ENCODE results near the gene CAMK4.
A peak's percentile ranks its signal among the peaks of the same experiment; 100 is the strongest.

Gene CAMK4

DNA sequence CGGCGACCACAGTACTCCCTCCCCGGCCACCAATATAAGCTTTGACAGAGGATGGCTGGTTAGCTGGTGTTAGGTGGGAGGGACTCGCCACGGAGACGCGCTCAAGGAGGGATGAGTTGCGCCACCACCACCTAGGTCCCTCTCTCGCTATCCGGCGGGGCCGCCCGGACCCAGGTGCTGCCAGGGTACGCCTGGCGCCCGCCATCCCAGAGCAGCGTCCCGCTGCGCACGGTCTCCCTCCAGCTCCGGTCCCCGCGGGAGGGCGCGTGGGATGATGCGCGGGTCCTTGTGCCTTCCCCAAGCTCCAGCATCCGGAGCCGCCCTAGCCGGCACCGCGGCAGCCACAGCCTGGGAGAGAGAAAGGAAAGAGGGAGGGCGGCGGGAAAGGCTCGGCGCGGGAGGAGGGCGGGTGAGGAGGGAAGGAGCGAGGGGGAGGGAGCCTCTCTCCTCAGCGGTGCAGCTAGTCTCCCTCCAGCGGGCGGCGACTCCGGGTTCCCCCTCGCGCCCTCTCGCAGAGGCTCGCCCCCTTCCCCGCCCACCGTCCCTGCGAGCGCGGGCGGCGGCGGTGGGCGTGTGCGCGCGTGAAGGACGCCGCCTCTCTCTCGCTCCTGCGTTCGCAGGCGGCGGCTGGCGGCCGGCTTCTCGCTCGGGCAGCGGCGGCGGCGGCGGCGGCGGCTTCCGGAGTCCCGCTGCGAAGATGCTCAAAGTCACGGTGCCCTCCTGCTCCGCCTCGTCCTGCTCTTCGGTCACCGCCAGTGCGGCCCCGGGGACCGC, at the start of gene CAMK4:
Gene CAMK4 (plus strand): TSS at position 598 of the 774 bp plus-strand sequence. CDS start 100 bp downstream, at position 698.
- DNase-seq (ENCODE audit: low spot score), result peak; percentile 54

DNA sequence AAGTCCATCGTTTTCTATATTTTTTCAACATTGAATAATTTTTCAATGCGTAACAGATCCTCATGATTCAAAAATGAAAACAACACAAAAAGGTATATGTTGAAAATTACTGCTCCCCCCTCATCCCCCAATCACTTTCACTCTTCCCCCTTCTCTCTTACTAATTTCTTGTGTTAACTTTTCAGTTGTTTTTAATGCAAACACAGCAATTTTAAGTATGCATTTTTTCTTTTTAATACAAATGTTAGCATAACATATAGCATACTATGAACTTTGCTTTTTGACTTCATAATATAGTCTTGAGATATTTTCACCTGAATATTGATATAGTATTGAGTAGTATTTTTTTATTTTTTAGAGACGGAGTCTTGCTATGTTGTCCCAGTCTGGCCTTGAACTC, 41.1 kb upstream of the CAMK4 start:
- no peak for DNase-seq (ENCODE audit: low spot score)

DNA sequence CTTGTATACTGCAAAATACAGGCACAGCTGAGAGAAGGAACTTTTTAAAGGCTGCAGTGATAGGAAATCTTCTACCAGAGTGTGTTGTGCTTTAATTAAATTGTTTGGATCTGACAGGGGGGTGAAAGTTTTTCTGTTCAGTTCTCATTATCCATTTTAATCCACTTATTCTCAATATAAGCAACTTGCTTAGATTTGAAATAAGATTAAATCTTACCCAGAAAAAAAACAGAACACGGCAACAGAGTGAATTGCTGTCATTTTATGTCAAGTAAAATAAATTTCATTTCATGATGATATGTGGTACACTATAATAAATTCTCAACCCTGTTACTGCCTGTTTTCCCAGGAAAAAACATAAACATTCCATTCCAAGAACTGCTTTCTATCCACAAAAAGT, 37.1 kb upstream of the CAMK4 start:
- DNase-seq (ENCODE audit: low spot score), result no peak

DNA sequence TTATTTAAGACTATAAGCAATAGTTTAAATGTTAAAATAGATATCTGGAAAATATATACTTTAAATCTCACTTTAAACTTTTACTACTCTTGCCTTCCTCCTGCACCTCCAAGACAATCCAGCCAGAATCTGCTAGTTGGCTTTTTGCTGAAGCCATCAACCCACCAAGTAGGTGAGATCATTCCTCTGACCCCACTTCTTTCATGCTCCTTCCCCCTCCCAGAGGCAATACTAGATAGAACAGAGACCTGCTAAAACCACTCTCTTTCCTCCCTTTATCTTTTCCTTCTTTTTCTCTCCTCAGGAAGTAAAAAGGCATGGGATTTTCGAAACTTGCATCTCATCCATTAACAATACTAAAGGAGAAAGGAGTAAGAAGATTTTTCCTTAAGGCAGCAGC, 30.1 kb upstream of the CAMK4 start:
- DNase-seq (ENCODE audit: low spot score), result no peak

DNA sequence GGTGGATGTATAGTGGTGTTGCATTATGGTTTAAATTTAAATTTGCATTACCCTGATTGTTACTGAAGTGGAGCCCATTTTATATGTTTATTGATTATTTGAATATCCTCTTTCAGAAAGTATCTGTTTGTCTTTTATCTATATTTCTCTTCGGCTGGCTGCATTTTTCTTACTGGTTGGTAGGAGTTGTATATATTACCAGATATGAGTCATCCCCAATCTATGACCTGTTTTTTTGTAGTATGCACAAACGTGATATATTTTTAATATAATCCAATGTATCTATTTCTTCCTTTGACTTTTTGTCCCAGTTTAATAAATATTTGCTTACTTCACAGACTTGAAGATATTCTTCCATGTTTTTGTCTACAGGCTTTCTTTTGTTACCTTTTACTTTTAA, 29.3 kb upstream of the CAMK4 start:
- no peak for DNase-seq (ENCODE audit: low spot score)

DNA sequence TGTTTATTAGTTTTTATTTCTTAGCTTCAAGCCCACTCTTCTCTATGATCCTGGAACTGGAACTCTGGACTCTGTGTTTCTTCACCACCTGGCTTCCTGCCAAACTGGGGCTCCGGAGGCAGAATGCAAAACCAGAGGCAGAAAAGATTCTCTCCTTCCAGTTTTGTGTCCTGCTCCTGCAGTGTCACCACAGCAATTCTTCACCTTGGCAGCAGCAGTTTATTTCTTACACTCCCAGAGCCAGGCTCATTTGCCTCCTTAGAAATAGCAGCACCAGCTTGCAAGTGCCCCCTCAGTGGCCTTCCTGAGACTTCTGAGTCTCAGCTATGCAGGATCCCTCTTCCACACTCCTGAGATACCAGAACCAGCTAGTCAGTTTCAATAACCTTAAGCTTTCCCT, 26.7 kb upstream of the CAMK4 start:
- peak; percentile 27 for DNase-seq (ENCODE audit: low spot score)

DNA sequence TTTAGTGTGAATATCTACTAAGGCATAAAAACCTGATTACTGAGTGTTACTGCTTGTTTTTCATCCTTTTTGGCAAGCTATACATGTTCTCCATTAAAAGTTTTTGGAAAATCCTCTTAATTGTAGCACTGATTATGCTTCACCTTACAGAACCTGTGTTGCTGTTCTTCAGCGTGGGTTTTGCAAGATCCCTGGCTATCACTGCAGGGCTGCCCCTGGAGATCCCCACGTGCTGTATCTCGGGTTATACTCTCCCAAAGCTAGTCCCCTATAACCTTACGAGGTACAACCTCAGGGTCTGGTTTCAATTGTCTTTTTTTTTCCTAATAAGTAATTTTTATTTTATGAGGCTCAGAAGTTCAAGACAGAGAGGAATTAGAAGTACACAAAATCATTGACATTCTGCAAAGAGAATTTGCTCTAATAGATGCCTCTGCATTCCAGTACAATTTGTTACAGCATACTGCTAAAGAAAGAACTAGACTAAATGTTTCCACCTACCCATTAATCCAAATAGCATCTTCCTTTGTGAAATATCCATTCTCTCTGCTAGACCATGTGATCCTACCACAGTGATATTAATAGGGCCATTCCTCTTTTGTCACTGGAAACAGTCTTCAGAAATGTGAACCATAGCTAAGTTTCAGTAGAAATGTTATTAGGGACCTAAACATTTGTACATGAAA, 25.8 kb upstream of the CAMK4 start:
- no peak for DNase-seq (ENCODE audit: low spot score)

DNA sequence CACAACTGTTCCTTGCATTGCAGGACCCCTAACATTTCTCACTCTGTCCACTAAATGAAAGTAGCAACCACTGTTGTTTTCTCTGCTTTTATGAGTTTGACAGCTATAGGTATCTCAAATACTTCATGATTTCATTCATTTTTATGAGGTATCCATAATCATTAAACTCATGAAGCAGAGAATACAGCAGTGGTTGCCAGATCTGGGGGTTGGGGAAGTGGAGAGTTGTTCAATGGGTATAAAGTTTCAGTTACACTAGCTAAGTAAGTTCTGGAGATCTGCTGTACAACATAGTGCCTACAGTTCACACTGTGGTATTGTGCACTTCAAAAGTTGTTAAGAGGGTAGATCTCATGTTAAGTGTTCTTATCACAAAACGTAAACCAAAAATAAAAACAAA, 23.4 kb upstream of the CAMK4 start:
- no peak for DNase-seq (ENCODE audit: low spot score)

DNA sequence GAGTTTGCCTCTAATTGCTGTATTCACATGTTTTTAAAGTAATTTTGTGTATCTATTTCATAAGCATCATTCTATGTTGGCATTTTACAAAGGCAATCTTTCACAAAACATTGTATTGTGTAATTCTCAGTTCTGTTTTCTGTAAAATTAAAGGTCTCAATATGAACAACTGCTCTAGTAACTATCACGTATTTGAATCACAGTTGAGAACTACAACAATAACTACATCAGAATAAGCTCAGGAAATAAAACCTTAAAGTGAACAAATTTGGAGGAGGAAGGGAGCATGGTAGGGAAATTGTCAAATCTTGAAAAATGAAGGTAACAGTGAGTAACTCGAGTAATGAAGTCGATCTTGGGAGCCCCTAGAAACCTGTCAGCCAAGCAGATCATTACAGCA, 22.5 kb upstream of the CAMK4 start:
- DNase-seq (ENCODE audit: low spot score), result no peak

DNA sequence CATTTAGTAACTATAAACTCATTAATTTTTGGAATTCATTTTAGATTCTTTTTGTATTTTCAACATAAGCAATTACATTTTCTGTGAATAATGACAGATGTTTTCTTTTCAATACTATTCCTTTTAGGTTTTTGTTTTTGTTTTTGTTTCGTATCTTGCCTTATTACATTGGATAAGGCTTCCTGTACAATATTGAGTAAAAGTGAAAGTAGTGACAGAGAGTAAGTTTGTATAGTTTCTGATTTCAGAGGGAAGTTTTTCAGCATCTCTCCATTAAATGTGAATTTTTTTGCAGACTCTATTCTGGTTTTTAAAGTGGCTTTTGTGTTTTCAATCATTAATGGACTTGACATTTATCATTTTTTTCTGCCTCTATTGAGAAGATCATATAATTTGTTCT, 12.8 kb upstream of the CAMK4 start:
- no peak for DNase-seq (ENCODE audit: low spot score)

DNA sequence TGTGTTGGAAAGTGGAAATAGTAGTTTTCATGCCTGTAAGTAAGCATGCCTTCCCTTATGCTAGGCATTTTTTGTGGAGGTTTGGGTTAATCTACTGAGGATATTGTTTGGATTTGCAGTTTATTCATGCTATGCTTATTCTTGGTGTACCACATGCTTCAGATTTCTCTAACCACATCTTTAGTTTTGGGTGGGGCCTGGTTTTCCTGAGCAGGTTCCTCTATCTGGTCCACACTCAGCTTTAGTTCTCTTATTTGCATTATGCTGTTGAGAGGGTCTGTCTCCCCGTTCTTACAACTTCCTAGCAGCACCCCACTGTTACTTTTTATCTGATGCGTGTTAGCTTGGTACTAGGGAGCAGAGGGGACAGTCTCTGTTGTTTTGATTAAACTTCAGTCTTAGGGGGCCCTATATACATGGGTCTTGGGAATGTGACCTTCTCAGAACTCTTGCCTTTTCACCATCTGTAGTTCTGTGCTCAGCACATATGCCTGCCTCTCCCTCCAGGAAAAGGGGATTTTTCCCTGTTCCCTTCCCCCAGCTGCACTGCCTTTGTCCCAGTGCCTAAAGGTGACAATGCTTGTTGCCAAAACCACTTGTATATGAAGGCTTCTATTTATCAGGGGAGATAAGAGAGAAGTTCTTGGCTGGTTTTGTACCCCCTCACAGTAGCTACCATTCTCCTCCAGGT, 10.0 kb upstream of the CAMK4 start:
- no peak for DNase-seq (ENCODE audit: low spot score)

DNA sequence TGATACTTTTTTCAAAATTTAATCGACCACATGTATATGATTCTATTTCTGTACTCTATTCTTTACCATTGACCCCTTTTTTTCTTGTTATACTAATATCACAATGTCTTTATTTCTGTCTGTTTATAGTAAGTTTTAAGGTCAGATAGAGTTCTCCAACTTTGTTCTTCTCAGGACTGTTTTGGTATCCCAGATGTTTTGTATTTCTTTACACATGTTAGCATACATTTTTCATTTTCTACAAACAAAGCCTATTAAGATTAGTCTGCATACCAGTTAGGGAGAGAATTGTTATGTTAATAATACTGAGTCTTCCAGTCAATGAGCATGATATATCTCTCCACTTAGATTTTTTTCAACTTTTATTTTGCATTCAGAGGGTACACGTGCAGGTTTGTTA, 8.2 kb upstream of the CAMK4 start:
- no peak for DNase-seq (ENCODE audit: low spot score)

DNA sequence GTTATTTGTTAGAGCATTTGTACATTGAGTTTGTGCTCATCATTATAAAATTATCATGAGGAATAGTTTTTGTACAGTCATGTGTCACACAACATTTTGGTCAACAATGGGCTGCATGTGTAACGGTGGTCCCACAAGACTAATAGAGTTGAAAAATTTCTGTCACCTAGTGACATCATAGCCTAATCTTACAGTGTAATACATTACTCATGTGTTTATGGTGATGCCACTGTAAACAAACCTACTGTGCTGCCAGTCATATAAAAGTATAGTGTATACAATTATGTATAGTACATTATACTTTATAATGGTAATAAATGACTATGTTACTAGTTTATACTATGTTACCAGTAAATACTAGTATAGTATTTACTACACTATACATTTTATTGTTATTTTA, 3.0 kb upstream of the CAMK4 start:
- no peak for DNase-seq (ENCODE audit: low spot score)

DNA sequence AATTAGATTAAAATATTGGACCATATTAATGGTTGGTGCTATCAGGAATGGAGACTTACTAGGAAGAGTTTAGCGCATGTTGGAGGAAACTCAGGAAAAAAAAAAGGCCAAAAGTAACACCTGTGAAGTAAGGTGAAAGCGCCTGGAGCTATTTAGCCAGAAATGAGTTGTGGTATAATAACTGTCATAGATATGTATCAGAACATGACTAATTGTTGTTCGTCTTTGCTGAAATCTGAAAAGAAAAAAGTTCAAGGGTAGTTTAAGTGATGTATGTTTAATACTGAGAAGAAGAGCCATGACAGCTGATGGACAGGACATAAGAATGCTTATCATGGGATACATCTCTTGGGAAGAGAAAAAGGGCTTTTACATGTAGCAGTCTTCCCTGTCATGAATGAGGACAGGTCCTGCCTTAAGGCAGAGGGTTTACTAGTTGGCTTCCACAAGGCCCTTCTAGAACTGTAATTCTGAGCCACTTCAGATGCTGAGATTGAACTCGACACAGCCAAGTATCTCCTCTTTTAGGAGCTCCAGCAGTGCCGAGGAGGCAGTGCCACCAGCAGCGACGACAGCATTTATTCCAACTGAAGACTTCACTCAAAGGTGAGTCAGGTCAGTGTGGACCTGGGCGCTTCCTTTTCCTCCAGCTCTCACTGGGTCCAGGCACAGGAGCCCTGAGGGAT, 940 bp upstream of the CAMK4 start:
- no peak for DNase-seq (ENCODE audit: low spot score)

DNA sequence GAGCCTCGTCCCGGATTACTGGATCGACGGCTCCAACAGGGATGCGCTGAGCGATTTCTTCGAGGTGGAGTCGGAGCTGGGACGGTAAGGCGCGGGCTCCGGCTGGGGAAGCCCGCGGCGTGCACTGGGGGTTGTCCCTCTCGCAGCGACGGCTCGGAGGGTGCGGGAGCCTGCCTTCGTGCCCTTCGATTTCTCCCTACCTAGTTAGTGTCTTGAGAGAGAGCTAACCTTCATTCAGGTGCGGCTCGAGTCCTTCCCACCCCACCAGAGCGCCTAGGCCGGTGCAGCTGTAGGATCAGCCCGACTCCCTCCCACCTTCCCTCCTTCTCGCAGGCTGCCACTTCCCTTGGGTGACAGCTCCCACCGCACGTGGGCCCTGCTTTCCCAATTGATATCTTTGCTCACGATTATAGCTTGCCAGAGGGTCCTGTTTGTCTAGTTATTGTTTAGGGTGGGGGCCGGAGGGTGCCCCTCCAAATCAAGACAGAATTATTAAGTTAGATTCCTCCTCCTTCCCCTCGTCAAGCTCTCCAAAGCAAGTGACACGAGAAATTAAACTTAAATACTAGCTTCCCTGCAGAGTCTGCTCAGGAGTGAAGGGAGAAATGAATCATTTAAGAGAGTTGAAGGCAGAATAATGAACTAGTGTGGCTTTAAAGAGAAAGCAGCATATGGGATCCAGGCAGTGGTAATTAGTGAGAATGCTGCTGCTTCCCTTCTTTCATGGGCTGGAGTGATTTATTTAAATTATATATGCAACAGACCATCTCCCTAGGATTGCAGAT, 569 bp downstream of the CAMK4 start:
- DNase-seq (ENCODE audit: low spot score), result peak; percentile 5

DNA sequence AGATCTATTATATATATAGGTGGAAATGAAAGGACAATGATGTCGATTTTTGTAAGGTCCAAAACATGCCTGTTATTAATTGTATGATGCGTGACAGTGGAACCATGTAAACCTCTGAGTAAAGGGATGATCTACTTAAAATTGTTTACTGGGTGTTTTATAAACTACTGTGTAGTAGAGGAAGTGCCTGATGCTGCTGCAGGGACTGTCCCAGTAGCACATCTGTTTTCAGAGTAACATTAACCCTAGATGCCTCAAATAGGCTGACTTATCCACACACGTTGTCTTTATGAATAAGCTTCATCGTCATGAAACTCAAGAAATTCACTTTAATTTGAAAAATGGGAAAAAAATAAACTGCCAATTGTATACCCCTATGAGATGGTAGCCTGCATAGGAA, 1.7 kb downstream of the CAMK4 start:
- no peak for DNase-seq (ENCODE audit: low spot score)

DNA sequence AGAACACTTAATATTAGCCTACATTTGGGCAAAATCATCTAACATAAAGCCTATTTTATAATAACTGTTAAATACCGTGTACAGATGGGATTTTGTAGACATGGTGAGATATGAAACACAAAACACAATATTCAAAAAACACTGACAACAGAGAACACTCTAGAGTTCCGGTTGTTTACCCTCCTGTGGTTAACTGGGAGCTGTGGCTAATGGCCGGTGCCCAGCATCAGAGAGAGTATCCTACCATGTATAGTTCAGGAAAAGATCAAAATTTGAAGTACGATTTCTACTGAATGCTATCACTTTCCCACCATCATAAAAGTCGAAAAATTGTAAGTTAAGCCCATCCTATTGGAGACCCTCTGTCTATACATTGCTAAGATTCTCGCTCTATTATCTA, 2.4 kb downstream of the CAMK4 start:
- DNase-seq (ENCODE audit: low spot score), result no peak

DNA sequence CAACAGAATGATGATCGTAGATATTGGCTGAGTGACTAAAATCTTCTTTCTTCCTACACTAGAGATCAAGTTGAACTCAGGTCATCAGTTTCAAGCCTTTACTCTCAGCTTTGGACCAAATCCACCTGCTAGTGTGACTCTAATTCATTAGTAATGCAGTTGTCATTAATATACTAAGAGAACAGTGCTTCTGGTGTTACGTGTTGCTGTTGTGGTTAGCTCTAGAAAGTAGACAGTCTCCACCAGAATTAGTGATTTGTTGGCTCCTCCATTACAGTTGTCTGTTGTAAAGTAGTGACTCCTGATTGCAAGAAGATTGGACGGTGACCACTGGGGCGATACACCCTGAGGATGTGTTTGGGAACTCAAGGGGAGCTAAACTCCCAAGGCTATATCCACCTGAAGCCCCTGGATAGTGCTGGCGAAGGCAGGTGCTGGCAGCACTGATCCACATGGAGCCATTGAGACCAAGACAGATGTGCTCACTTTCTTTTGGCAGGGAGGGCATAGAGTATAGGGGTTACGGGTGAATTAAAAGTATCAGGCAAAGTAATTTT, 3.1 kb downstream of the CAMK4 start:
- DNase-seq (ENCODE audit: low spot score), result no peak

DNA sequence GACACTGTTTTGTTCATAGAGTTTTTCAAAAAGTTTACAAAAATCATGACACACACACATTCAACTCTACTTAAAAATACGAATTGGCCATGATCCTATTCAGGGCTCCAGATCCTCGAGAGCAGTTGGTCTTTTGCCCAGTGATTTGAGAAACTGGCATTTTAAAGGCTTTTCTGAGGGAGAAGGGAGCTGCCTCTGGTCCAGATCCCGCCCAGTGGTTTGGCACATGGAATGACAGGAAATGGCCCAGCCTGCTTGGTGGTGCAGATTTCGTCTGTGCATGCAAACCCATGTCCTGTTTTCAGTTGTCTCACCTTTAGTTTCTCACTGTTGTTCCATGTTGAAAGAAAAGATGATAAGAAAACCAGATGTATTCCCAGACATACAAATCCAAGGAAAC, 3.6 kb downstream of the CAMK4 start:
- no peak for DNase-seq (ENCODE audit: low spot score)

DNA sequence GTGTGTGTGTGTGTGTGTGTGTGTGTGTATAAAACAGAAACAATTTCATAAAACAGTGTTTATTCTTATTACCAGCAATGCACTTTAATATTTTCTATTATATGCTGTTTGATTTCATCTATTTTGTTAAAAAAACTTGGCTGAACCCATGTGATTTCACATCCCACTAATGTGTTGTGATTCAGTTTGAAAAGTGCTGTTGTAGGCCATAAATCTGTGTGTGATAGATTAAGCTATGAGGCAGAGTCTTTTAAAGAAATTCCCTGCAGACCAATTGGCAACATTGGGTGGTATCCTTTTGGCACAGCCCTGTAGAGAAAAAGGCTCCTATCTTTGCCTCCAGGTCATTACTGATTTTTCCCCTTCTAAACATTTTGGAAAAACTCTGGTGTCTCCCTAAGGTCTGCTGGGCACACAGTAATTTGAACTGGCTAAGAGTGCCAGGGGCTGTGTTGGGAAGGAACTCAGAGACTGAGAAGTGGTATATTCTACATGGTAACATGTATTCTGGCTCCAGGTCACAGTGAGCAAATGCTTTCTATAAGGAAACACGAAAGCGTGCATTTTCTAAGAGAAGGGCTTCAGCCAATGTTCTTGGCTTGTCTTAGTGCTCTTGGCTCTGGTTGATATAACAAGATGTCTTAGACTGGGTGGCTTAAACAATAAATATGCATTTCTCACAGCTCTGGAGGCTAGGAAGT, 4.5 kb downstream of the CAMK4 start:
- no peak for DNase-seq (ENCODE audit: low spot score)
